Omental fat pad (tissue), 4 donors: ENCODE results near the gene FXR2. TPM values are rescaled to one million over a fixed set of nuclear protein-coding genes. Genes with fewer than 3 reads are reported as not detected.

Experiments
- ATAC-seq: fragments of 150-250 bp; one replicate; pipeline ENCODE4 v1.9.1; 2016; ENCODE audit warnings: mild to moderate bottlenecking, moderate library complexity; ENCODE audit not compliant: low FRiP score
- DNase-seq: peaks from one replicate; pipeline ENCODE4 v3.0.0-alpha.2; 2019; ENCODE audit warnings: low spot score
- CTCF ChIP-seq, 3 donors: fragments of 450-650 bp; IDR thresholded peaks; one replicate each; pipeline ENCODE4 v1.5.1; 2016 to 2017; ENCODE audit warnings: antibody characterized with exemption in 3 of 3, mild to moderate bottlenecking in 3 of 3, moderate library complexity in 2 of 3
- total RNA-seq, 4 donors: library from RNA; depleted of rRNA; stranded (reverse); fragments of >200 nt; gene quantifications; one replicate each; pipeline ENCODE4 v1.1.0, GENCODE V29; 2016

FXR2 gene
- total RNA-seq, 4 donors from 2014 or later, result 17.8 to 30.3 (median 22.7) TPM

GRCh38 chr17:7636163-7636562 is 21.5 kb upstream of the FXR2 start:
- ATAC-seq (no peak), DNase-seq (no peak)
- TF ChIP-seq CTCF (IDR thresholded peaks at IDR 0.05), result no peak

GRCh38 chr17:7634384-7634783 is 19.7 kb upstream of the FXR2 start:
- no peak for ATAC-seq
- no peak for DNase-seq

GRCh38 chr17:7633093-7633492 is 18.4 kb upstream of the FXR2 start:
- no peak for DNase-seq
- ATAC-seq, result no peak
- no peak for TF ChIP-seq CTCF (IDR thresholded peaks at IDR 0.05)

More at GRCh38 chr17:7634384-7634783, 19.7 kb upstream of the FXR2 start:
- no peak for TF ChIP-seq CTCF (IDR thresholded peaks at IDR 0.05)

GRCh38 chr17:7632492-7632894 is 17.8 kb upstream of the FXR2 start:
- no peak for ATAC-seq
- no peak for DNase-seq
- TF ChIP-seq CTCF (IDR thresholded peaks at IDR 0.05), result no peak

GRCh38 chr17:7631398-7632380 is 17.0 kb upstream of the FXR2 start:
- DNase-seq (no peak), ATAC-seq (no peak)
- no peak for TF ChIP-seq CTCF (IDR thresholded peaks at IDR 0.05)

- ATAC-seq, result no peak
- TF ChIP-seq CTCF (IDR thresholded peaks at IDR 0.05), result no peak
- no peak for DNase-seq
These were observed 15.4 kb upstream of the FXR2 start, which contains the start of gene SHBG for GRCh38 chr17:7629939-7630571. SHBG (plus strand) TSS chr17:7630135; CDS start chr17:7630173, 38 bp downstream.
